DND-41 (cell line): ENCODE results near the gene CCDC136.

Source experiments
- ATAC-seq: fragments of 200-7000 bp; cut with Tn5 transposase; 3 replicates; pipeline ENCODE4 v1.9.1; 2021; ENCODE audit warnings: low read depth; ENCODE audit not compliant: insufficient read depth
- DNase-seq: peaks from one replicate; pipeline ENCODE4 v3.0.0-alpha.2; 2020
- H2AFZ ChIP-seq: 2 replicates; pipeline ENCODE4 v1.6.0; 2012; ENCODE audit warnings: low read depth, low read length
- H3K27ac ChIP-seq: 2 replicates; pipeline ENCODE4 v1.5.1; 2012; ENCODE audit warnings: low read length, inconsistent platforms
- H3K27me3 ChIP-seq: fragments of 200-600 bp; sonication (generic); 2 replicates; pipeline ENCODE4 v1.6.0; 2012; ENCODE audit warnings: low read length, mild to moderate bottlenecking, inconsistent platforms; ENCODE audit not compliant: insufficient read depth, poor library complexity
- H3K36me3 ChIP-seq: 2 replicates; pipeline ENCODE4 v1.5.1; 2012; ENCODE audit warnings: low read length, inconsistent platforms; ENCODE audit not compliant: insufficient read depth
- H3K4me1 ChIP-seq: 2 replicates; pipeline ENCODE4 v1.5.1; 2012; ENCODE audit warnings: mild to moderate bottlenecking, low read length; ENCODE audit not compliant: insufficient read depth
- H3K4me2 ChIP-seq: 2 replicates; pipeline ENCODE4 v1.6.0; 2012; ENCODE audit warnings: mild to moderate bottlenecking, moderate library complexity, low read length, inconsistent platforms; ENCODE audit not compliant: insufficient read depth
- H3K4me3 ChIP-seq, 2 experiments: fragments of 200-600 bp in 1 of 2; shearing (Covaris generic) in 1 of 2; 2 replicates each; pipeline ENCODE4 v1.5.1; 2012 to 2016; ENCODE audit warnings: inconsistent platforms in 2 of 2, low read length in 2 of 2, mild to moderate bottlenecking in 2 of 2, low read depth in 1 of 2, moderate library complexity in 1 of 2
- H3K79me2 ChIP-seq: 2 replicates; pipeline ENCODE4 v1.6.0; 2012; ENCODE audit warnings: low read length, inconsistent platforms; ENCODE audit not compliant: insufficient read depth
- H3K9ac ChIP-seq: 2 replicates; pipeline ENCODE4 v1.6.0; 2012; ENCODE audit warnings: low read depth, mild to moderate bottlenecking, inconsistent platforms, low read length, moderate library complexity
- H3K9me3 ChIP-seq: 2 replicates; pipeline ENCODE4 v1.5.1; 2012; ENCODE audit warnings: low read length, moderate library complexity, mild to moderate bottlenecking, inconsistent platforms; ENCODE audit not compliant: insufficient read depth, severe bottlenecking
- H4K20me1 ChIP-seq: 2 replicates; pipeline ENCODE4 v1.6.0; 2012; ENCODE audit warnings: low read length; ENCODE audit not compliant: insufficient read depth
- EZH2 ChIP-seq: IDR thresholded peaks from 3 replicates; pipeline ENCODE4 v1.6.1; 2012; ENCODE audit warnings: borderline replicate concordance, low read depth, mild to moderate bottlenecking, moderate library complexity, low read length, inconsistent platforms; ENCODE audit not compliant: severe bottlenecking
- TF ChIP-seq, protein P1 (sequence below): IDR thresholded peaks from 2 replicates; pipeline ENCODE4 v1.5.1; 2012; ENCODE audit warnings: borderline replicate concordance, low read length, moderate library complexity, mild to moderate bottlenecking; ENCODE audit not compliant: poor library complexity, severe bottlenecking; ENCODE audit errors: extremely low read depth

The CCDC136 gene

GRCh38 chr7:128767475-128768110 is 24.2 kb upstream of the CCDC136 start:
- H3K4me3 ChIP-seq: no peak overlapping the region
- no peak overlapping the region for H2AFZ ChIP-seq
- ATAC-seq (no peak), DNase-seq (no peak)
- no peaks in the 10 kb centered on the region for H4K20me1 ChIP-seq
- H3K9me3 ChIP-seq: no peaks in the 10 kb centered on the region
- H3K27ac ChIP-seq: no peak overlapping the region
- H3K36me3 ChIP-seq: peaks cover 80% of the 10 kb centered on the region
- H3K27me3 ChIP-seq: no peaks in the 10 kb centered on the region
- no peak overlapping the region for H3K9ac ChIP-seq
- H3K4me2 ChIP-seq: no peak overlapping the region
- H3K79me2 ChIP-seq: no peaks in the 10 kb centered on the region
- no peaks in the 10 kb centered on the region for H3K4me1 ChIP-seq
- TF ChIP-seq EZH2: no peak
- TF ChIP-seq, protein P1, sequence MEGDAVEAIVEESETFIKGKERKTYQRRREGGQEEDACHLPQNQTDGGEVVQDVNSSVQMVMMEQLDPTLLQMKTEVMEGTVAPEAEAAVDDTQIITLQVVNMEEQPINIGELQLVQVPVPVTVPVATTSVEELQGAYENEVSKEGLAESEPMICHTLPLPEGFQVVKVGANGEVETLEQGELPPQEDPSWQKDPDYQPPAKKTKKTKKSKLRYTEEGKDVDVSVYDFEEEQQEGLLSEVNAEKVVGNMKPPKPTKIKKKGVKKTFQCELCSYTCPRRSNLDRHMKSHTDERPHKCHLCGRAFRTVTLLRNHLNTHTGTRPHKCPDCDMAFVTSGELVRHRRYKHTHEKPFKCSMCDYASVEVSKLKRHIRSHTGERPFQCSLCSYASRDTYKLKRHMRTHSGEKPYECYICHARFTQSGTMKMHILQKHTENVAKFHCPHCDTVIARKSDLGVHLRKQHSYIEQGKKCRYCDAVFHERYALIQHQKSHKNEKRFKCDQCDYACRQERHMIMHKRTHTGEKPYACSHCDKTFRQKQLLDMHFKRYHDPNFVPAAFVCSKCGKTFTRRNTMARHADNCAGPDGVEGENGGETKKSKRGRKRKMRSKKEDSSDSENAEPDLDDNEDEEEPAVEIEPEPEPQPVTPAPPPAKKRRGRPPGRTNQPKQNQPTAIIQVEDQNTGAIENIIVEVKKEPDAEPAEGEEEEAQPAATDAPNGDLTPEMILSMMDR: no peak

DNA sequence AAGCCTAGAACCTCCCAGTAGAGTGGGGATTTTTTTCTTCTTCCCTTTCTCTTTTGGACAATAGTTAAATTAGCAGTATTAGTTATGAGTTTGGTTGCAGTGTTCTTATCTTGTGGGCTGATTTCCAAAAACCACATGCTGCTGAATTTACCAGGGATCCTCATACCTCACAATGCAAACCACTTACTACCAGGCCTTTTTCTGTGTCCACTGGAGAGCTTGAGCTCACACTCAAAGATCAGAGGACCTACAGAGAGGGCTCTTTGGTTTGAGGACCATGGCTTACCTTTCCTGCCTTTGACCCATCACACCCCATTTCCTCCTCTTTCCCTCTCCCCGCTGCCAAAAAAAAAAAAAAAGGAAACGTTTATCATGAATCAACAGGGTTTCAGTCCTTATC is 21.5 kb upstream of the CCDC136 start:
- DNase-seq: no peak
- Histone ChIP-seq H3K9ac (no peak overlapping the region), H3K4me1 (no peaks in the 10 kb centered on the region), H4K20me1 (peaks cover 3% of the 10 kb centered on the region; the same call in 1 of the 2 replicates), H3K4me2 (no peak overlapping the region), H2AFZ (no peak overlapping the region), H3K36me3 (peaks cover 68% of the 10 kb centered on the region), H3K27ac (no peak overlapping the region), H3K79me2 (no peaks in the 10 kb centered on the region), H3K9me3 (no peaks in the 10 kb centered on the region), H3K27me3 (no peaks in the 10 kb centered on the region), H3K4me3 (no peak overlapping the region)
- ATAC-seq: no peak
- no peak for TF ChIP-seq EZH2
- TF ChIP-seq, protein P1: no peak

DNA sequence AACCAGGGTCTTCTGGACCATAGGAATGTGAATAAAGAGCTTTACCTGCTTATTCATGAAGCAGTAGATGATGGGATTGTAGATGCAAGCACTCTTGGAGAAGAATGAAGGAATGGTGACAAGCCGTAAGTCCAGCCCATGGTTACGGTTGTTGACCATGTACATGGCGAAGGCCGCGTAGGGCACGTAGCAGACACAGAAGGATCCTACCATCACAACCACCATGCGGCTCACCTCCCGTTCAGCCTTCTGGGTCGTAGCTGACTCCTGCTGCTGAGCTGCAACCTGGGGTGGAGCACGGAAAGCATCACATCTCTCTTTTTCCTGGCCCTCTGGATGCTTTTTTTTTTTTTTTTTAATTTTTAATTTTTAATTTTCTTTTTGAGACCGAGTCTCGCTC is 18.2 kb upstream of the CCDC136 start:
- Histone ChIP-seq H4K20me1 (peaks cover 3% of the 10 kb centered on the region; the same call in 1 of the 2 replicates), H3K36me3 (peaks cover 46% of the 10 kb centered on the region), H3K27ac (no peak overlapping the region), H3K79me2 (no peaks in the 10 kb centered on the region), H3K27me3 (no peaks in the 10 kb centered on the region), H3K4me2 (no peak overlapping the region), H3K4me3 (no peak overlapping the region), H2AFZ (no peak overlapping the region), H3K4me1 (no peaks in the 10 kb centered on the region), H3K9me3 (peaks cover 2% of the 10 kb centered on the region), H3K9ac (no peak overlapping the region)
- no peak for TF ChIP-seq EZH2
- TF ChIP-seq, protein P1: no peak
- no peak for DNase-seq
- ATAC-seq: no peak
